Testis (tissue), 5 donors: ENCODE results near the gene ELSPBP1. TPM values are rescaled to one million over a fixed set of nuclear protein-coding genes. Genes with fewer than 3 reads are reported as not detected.
"Not testable (repeated sequence)": the region's sequence is repeated elsewhere in the genome, so short reads cannot be mapped to it uniquely, and the experiment has no call there.

Experiments used
- DNase-seq: peaks from one replicate; pipeline ENCODE4 v3.0.0-alpha.2; 2019
- H3K27ac ChIP-seq, 2 donors: fragments of 200-600 bp; sonication (generic); one replicate each; pipeline ENCODE4 v1.5.1; 2019
- H3K27me3 ChIP-seq: fragments of 200-600 bp; sonication (generic); one replicate; pipeline ENCODE4 v1.5.1; 2019
- H3K36me3 ChIP-seq: fragments of 200-600 bp; sonication (generic); one replicate; pipeline ENCODE4 v1.5.1; 2017; ENCODE audit warnings: low read depth; ENCODE audit errors: missing control alignments
- H3K4me1 ChIP-seq: fragments of 200-600 bp; sonication (generic); one replicate; pipeline ENCODE4 v1.5.1; 2019
- H3K4me3 ChIP-seq, 2 donors: fragments of 200-600 bp; sonication (generic); one replicate each; pipeline ENCODE4 v1.5.1; 2017 to 2019
- H3K9me3 ChIP-seq: fragments of 200-600 bp; sonication (generic); one replicate; pipeline ENCODE4 v1.5.1; 2017
- POLR2A ChIP-seq: fragments of 450-650 bp; IDR thresholded peaks from one replicate; pipeline ENCODE4 v1.6.1; 2017; ENCODE audit warnings: antibody characterized with exemption, mild to moderate bottlenecking, moderate library complexity
- WGBS, 2 donors: methylation state at CpG; one replicate each; pipeline ENCODE4 v1.1.5; 2018; 5-methylcytosine and 5-hydroxymethylcytosine counted together
- intact Hi-C: fragments of 100-400 bp; cut with DNase I; formaldehyde crosslinking; loops from one replicate; pipeline ENCODE4 v1.15.1; 2023; ENCODE audit warnings: low total_unique reads
- long read RNA-seq, 2 donors: transcript quantifications; one replicate each; lab custom pipeline, GENCODE V29; 2026
- polyA plus RNA-seq: library from polyadenylated mRNA; stranded (reverse); fragments of 350-450 nt; fragmentation: Illumina TruSeq; extraction: RNeasy Lipid Tissue Mini Kit (QIAGEN cat#74804); gene quantifications from one replicate; pipeline ENCODE4 v1.2.3, GENCODE V29; 2014; ENCODE audit warnings: low read depth, low replicate concordance; ENCODE audit not compliant: insufficient read depth
- total RNA-seq, 2 donors: library from RNA; depleted of rRNA; stranded (reverse); fragments of >200 nt; gene quantifications; one replicate each; pipeline ENCODE4 v1.2.3, GENCODE V29; 2016
- TF ChIP-seq, protein P1 (sequence below), 3 experiments: fragments of 450-650 bp in 2 of 3; fragments of 200-600 bp in 1 of 3; sonication (generic) in 1 of 3; IDR thresholded peaks; one replicate each; pipeline ENCODE4 v1.5.1; 2016 to 2019; ENCODE audit warnings: antibody characterized with exemption in 3 of 3, mild to moderate bottlenecking in 2 of 3, moderate library complexity in 1 of 3

ELSPBP1 gene
- total RNA-seq (1 to 10 TPM in 1 of 2 donors, under 1 TPM in 1; 0.25 to 1.1 TPM), polyA plus RNA-seq (1.2 TPM)
- long read RNA-seq, donor 1, result 0 reads
- long read RNA-seq, donor 2, result 0 reads

DNA sequence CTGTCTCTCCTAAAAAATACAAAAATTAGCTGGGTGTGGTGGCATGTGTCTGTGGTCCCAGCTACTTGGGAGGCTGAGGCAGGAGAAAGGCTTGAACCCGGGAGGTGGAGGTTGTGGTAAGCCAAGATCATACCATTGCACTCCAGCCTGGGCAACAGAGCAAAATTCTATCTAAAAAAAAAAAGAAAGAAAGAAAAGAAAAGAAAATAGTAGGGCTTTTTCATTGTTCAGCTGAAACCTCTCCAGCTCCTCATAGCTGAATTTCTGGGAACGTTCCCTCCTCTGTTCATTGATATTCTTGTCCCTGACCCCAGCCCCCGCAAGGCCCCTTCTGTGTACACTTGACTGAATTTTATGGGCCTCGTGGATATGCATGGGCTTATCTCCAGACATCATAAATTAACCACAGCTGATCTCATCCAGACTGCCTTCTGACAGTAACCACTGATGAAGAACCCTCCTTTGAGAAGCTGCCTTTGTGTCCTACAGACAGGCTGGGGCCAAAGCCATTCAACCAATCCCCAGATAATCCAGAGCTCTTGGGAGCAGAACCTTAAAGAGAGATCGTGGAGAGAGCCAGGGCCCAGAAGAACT, at the start of gene ELSPBP1:
Gene ELSPBP1 (plus strand): TSS at position 424 of the 594 bp plus-strand sequence. CDS start 14,036 bp downstream, outside the sequence.
- Histone ChIP-seq H3K27ac (no peak within 1 kb of the TSS), H3K4me3 (no peak within 1 kb of the TSS), H3K27me3 (no peaks in the 10 kb centered on the region), H3K36me3 (no peaks in the 10 kb centered on the region), H3K9me3 (no peaks in the 10 kb centered on the region), H3K4me1 (no peaks in the 10 kb centered on the region)
- no peak for TF ChIP-seq POLR2A
- TF ChIP-seq, protein P1, sequence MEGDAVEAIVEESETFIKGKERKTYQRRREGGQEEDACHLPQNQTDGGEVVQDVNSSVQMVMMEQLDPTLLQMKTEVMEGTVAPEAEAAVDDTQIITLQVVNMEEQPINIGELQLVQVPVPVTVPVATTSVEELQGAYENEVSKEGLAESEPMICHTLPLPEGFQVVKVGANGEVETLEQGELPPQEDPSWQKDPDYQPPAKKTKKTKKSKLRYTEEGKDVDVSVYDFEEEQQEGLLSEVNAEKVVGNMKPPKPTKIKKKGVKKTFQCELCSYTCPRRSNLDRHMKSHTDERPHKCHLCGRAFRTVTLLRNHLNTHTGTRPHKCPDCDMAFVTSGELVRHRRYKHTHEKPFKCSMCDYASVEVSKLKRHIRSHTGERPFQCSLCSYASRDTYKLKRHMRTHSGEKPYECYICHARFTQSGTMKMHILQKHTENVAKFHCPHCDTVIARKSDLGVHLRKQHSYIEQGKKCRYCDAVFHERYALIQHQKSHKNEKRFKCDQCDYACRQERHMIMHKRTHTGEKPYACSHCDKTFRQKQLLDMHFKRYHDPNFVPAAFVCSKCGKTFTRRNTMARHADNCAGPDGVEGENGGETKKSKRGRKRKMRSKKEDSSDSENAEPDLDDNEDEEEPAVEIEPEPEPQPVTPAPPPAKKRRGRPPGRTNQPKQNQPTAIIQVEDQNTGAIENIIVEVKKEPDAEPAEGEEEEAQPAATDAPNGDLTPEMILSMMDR (IDR thresholded peaks at IDR 0.05), result no peak
- 41 to 48% methylated on average over 5 of the region's 5 CpGs for WGBS, 2 donors
- intact Hi-C loops, result no loop called here
- no peak for DNase-seq

DNA sequence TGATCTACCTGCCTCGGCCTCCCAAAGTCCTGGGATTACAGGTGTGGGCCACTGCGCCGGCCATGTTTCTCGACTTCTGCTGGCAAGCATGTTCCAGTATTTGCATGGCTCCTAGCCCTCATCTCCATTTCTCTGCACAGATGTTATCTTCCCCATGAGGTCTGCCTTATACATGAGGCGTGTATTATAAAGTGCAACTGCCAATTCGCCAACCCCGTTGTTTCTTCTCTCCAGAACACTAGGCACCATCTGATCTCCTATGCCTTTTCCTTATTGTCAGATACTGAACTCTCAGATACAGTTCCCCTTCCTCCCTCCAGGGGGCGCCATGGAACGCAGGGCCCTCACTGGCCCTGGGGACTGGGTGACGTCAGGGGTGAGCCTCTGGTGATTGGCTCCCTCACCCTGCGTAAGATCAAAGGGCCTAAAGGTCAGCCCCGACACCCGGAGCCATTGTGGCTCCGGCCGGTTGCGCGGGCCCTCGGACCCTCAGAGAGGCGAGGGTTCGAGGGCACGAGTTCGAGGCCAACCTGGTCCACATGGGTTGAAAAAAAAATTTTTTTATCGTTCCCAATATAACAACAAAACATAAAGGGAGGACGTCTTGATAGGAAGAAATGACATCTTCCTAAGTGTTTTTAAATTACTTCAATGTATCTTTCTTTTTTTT, 44.4 kb upstream of the ELSPBP1 start:
- H3K4me3 ChIP-seq, intact Hi-C loops, H3K36me3 ChIP-seq, H3K27ac ChIP-seq, H3K9me3 ChIP-seq, H3K4me1 ChIP-seq, H3K27me3 ChIP-seq: not testable (repeated sequence)
- WGBS, 2 donors, result 62 to 69% methylated on average over 23 of the region's 24 CpGs
- DNase-seq, result peak; percentile 91
- TF ChIP-seq, protein P1 (IDR thresholded peaks at IDR 0.05), result peak in 1 of 3 experiments; percentile 71

DNA sequence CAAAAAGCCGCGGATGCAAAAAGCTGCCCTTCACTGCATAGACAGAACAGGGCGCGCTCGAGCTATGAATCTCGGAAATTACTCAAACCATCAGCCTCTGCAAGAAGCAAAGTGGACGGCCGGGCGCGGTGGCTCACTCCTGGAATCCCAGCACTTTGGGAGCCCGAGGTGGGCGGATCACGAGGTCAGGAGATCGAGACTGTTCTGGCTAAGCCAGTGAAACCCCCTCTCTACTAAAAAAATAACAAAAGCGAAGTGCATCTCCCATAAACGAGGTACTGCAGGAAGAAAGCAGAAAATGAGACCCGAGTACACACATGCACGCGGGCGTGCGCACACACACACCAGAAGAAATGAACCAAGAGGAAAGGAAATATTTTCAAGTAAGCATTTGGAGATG, 42.3 kb upstream of the ELSPBP1 start:
- H3K4me3 ChIP-seq, H3K4me1 ChIP-seq, DNase-seq, H3K27me3 ChIP-seq, H3K36me3 ChIP-seq, H3K27ac ChIP-seq, intact Hi-C loops, H3K9me3 ChIP-seq: not testable (repeated sequence)
- 32 to 41% methylated on average over 15 to 16 of the region's 21 CpGs for WGBS, 2 donors

DNA sequence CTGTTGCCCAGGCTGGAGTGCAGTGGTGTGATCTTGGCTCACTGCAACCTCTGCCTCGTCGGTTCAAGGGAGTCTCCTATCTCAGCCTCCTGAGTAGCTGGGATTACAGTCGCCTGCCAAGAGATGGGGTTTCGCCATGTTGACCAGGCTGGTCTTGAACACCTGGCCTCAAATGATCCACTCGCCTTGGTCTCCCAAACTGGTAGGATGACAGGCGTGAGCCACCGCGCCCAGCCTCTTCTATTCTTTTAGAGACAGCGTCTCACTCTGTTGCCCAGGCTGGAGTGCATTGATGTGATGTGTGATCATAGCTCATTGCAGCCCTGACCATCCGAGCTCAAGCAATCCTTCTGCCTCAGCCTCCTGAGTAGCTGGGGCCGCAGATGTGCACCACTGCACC, 38.5 kb upstream of the ELSPBP1 start:
- H3K27ac ChIP-seq, H3K27me3 ChIP-seq, DNase-seq, H3K4me1 ChIP-seq, intact Hi-C loops, H3K9me3 ChIP-seq, H3K36me3 ChIP-seq, H3K4me3 ChIP-seq: not testable (repeated sequence)
- 64 to 79% methylated on average over 7 to 8 of the region's 11 CpGs for WGBS, 2 donors

DNA sequence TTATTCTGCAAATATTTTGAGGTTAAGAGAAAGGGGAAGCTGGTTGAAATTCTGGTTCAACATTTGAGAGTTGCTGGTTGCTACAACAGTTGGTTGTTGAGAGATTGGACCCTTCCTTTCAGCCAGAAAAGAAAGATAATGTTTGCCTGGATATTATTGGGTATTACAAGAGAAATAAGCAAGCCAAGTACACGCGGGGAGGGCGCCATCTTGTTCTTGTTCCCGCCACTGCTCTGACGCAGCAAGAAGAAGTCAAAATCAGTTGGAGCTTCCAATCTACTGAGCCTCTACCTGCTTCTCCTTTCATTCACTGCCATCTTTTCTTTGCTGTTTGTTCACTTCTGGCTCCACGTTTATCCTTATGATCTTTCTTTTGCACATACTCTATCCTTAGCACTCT, 20.9 kb upstream of the ELSPBP1 start:
- DNase-seq, result no peak
- 44 to 69% methylated on average over 6 of the region's 6 CpGs for WGBS, 2 donors
- no peak overlapping the region for H3K4me3 ChIP-seq
- intact Hi-C loops, result no loop called here
- no peaks in the 10 kb centered on the region for H3K9me3 ChIP-seq
- TF ChIP-seq, protein P1 (IDR thresholded peaks at IDR 0.05), result no peak
- TF ChIP-seq POLR2A, result no peak
- H3K4me1 ChIP-seq, result no peaks in the 10 kb centered on the region
- H3K27ac ChIP-seq, result no peak overlapping the region
- no peaks in the 10 kb centered on the region for H3K27me3 ChIP-seq
- no peaks in the 10 kb centered on the region for H3K36me3 ChIP-seq
